Central memory CD8-positive, alpha-beta T cell (primary cell): ENCODE measurements around the gene C1orf52.

Experiments
- ATAC-seq: fragments of 150-1000 bp; cut with Tn5 transposase; replicated peaks from 2 replicates; pipeline ENCODE4 v1.10.0; 2022; ENCODE audit warnings: mild to moderate bottlenecking, moderate FRiP score, moderate number of reproducible peaks; ENCODE audit not compliant: poor library complexity, severe bottlenecking; ENCODE audit errors: extremely low read depth
- DNase-seq, 2 donors: peaks; one replicate each; pipeline ENCODE4 v3.0.0; 2021; ENCODE audit warnings: low spot score in 2 of 2
- H3K27ac Mint-ChIP-seq: one replicate; pipeline ENCODE4 v1.8.0; 2022; ENCODE audit warnings: low read depth, mild to moderate bottlenecking, moderate library complexity, mixed read lengths
- H3K27me3 Mint-ChIP-seq: one replicate; pipeline ENCODE4 v1.8.0; 2022; ENCODE audit warnings: mixed read lengths
- H3K36me3 Mint-ChIP-seq: one replicate; pipeline ENCODE4 v1.8.0; 2022; ENCODE audit warnings: mild to moderate bottlenecking, moderate library complexity, mixed read lengths; ENCODE audit not compliant: insufficient read depth
- H3K4me1 Mint-ChIP-seq: one replicate; pipeline ENCODE4 v1.8.0; 2022; ENCODE audit warnings: mixed read lengths
- H3K4me3 Mint-ChIP-seq: one replicate; pipeline ENCODE4 v1.8.0; 2022; ENCODE audit warnings: mild to moderate bottlenecking, moderate library complexity, mixed read lengths
- H3K9me3 Mint-ChIP-seq: one replicate; pipeline ENCODE4 v1.8.0; 2022; ENCODE audit warnings: mixed read lengths

C1orf52 gene

DNA sequence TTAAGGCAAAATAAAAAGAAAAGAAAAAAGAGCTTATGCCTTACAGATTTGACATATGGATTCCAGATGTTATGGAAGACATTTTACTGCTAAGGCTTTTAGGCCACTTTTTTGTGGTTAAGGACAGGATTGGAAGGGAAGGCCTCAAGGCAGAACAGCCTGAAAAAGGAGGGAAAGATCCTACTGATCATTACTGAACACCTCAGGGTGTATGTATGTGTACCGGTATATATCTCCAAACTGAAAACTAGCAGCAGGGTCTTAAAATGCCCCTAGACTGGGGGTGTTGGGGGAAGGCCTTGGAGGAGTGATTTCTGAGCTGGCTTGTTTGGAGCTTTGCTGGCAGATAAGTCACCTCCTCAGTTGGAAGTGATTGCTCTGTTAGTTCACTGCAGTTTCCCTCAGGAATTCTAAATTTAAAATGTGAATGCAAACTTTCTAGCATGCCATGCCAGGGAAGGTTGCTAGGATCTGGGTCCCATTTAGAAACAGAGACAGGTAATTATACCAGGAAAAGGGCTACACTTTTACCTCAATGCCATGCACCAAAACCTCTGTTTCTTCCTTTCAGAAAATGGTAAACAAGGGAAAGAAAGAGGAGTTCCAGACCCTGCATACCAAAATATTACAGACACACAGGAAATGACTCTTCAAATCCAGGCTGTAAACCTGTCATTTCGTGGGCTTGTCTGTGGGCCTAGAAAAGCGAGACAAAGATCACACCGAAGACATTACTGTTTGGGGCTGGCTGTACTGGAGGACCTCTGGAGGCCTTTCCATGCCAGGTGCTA, 15.0 kb downstream of the C1orf52 start:
- Mint-ChIP-seq H3K9me3 (no peaks in the 10 kb centered on the region), H3K36me3 (no peaks in the 10 kb centered on the region), H3K4me1 (no peaks in the 10 kb centered on the region), H3K4me3 (no peak overlapping the region), H3K27me3 (no peaks in the 10 kb centered on the region), H3K27ac (no peak overlapping the region)
- DNase-seq = no peak
- no peak for ATAC-seq

GRCh38 chr1:85243372-85243771, 16.1 kb downstream of the C1orf52 start:
- H3K36me3 Mint-ChIP-seq = no peaks in the 10 kb centered on the region
- H3K27ac Mint-ChIP-seq = no peak overlapping the region
- H3K4me3 Mint-ChIP-seq = no peak overlapping the region
- DNase-seq (no peak), ATAC-seq (no peak)
- no peaks in the 10 kb centered on the region for H3K27me3 Mint-ChIP-seq
- H3K4me1 Mint-ChIP-seq = no peaks in the 10 kb centered on the region
- no peaks in the 10 kb centered on the region for H3K9me3 Mint-ChIP-seq

DNA sequence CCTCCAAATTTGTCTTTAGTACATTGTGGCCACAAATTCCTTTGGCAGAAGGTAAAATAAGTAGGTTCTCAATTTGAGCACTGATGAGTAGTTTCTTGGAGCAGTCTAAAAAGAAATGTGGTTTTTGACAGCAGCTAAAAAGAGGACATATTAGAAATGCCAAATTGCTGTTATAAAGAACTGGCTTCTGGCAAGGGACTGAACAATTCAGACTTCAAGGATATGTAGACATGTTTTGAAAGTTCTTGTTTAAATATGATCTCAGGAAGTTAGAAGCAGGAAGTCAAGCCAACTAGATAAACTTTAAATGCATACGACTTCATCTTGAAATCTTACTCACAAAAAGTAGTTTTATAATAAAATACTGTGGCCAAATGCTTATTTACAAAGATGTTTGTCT, 18.8 kb downstream of the C1orf52 start:
- Mint-ChIP-seq H3K4me1 (no peaks in the 10 kb centered on the region), H3K36me3 (no peaks in the 10 kb centered on the region), H3K4me3 (no peak overlapping the region), H3K27me3 (peaks cover 9% of the 10 kb centered on the region), H3K9me3 (no peaks in the 10 kb centered on the region), H3K27ac (no peak overlapping the region)
- no peak for ATAC-seq
- DNase-seq = no peak

GRCh38 chr1:85240174-85240601, 19.3 kb downstream of the C1orf52 start:
- no peaks in the 10 kb centered on the region for H3K36me3 Mint-ChIP-seq
- no peak overlapping the region for H3K4me3 Mint-ChIP-seq
- H3K27me3 Mint-ChIP-seq = peaks cover 9% of the 10 kb centered on the region
- no peaks in the 10 kb centered on the region for H3K4me1 Mint-ChIP-seq
- ATAC-seq (peak; percentile 64), DNase-seq (no peak)
- H3K27ac Mint-ChIP-seq = no peak overlapping the region
- no peaks in the 10 kb centered on the region for H3K9me3 Mint-ChIP-seq

DNA sequence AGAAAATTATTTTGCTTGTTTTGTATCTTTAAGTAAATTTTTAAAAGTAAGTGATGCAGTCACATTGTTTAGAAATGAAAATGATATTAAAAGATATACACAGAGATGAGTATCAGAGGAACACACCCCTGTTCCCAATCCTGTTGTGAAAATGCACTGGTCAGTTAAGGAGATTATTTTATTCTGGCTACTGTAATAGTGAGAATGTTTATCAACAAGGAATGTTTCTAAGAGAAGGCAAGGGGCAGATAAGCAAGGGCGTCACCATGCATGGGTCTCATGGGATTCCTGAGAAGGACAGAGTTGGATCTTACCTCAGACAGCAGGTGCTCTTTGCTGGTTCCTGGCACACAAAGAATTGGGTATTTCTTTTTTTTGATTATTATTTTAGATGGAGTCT, 21.8 kb downstream of the C1orf52 start:
- no peak for DNase-seq
- no peak overlapping the region for H3K27ac Mint-ChIP-seq
- no peaks in the 10 kb centered on the region for H3K9me3 Mint-ChIP-seq
- H3K4me3 Mint-ChIP-seq = no peak overlapping the region
- no peak for ATAC-seq
- peaks cover 9% of the 10 kb centered on the region for H3K27me3 Mint-ChIP-seq
- H3K36me3 Mint-ChIP-seq = no peaks in the 10 kb centered on the region
- no peaks in the 10 kb centered on the region for H3K4me1 Mint-ChIP-seq

DNA sequence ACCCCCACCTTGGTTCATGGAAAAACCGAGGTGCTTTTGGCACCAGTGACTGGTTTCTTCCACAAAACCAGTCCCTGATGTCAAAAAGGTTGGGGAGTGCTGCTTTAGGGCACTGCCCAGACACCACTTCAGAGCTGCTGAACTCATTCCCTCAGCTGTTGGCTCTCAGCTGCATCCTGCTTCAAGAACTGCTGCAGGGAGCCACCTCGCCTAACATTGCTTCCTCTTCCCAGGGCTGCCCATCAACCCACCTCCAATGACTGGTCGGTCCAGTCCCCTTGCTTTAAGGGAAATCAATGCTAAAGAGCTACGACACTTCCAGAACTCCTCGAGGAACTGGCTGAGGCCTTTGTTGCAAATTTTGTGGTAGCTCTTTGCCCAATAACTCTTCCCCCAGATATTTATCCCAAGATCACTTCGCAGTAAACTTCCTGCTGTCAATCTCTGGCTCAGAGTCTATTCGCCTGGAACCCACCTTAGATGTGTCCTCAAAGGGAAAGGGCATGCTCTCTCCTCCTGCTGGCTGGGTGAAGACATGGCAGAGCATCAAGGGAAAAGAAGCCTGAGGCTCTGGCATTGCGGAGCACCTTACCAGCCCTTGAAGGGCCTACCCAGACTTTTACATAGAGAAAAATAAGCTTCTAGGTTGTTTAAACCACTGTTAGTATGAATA, 29.0 kb downstream of the C1orf52 start:
- Mint-ChIP-seq H3K4me1 (no peaks in the 10 kb centered on the region), H3K4me3 (no peak overlapping the region), H3K9me3 (no peaks in the 10 kb centered on the region), H3K27me3 (peaks cover 8% of the 10 kb centered on the region), H3K36me3 (no peaks in the 10 kb centered on the region), H3K27ac (no peak overlapping the region)
- DNase-seq = no peak
- ATAC-seq = no peak

GRCh38 chr1:85229574-85230097, 29.8 kb downstream of the C1orf52 start:
- H3K4me1 Mint-ChIP-seq = no peaks in the 10 kb centered on the region
- H3K27me3 Mint-ChIP-seq = peaks cover 8% of the 10 kb centered on the region
- no peak overlapping the region for H3K27ac Mint-ChIP-seq
- no peak overlapping the region for H3K4me3 Mint-ChIP-seq
- H3K9me3 Mint-ChIP-seq = no peaks in the 10 kb centered on the region
- ATAC-seq (no peak), DNase-seq (no peak)
- no peaks in the 10 kb centered on the region for H3K36me3 Mint-ChIP-seq

GRCh38 chr1:85228972-85229371, 30.5 kb downstream of the C1orf52 start:
- no peaks in the 10 kb centered on the region for H3K4me1 Mint-ChIP-seq
- DNase-seq (no peak), ATAC-seq (no peak)
- no peak overlapping the region for H3K4me3 Mint-ChIP-seq
- H3K36me3 Mint-ChIP-seq = no peaks in the 10 kb centered on the region
- peaks cover 8% of the 10 kb centered on the region for H3K27me3 Mint-ChIP-seq
- no peak overlapping the region for H3K27ac Mint-ChIP-seq
- no peaks in the 10 kb centered on the region for H3K9me3 Mint-ChIP-seq

DNA sequence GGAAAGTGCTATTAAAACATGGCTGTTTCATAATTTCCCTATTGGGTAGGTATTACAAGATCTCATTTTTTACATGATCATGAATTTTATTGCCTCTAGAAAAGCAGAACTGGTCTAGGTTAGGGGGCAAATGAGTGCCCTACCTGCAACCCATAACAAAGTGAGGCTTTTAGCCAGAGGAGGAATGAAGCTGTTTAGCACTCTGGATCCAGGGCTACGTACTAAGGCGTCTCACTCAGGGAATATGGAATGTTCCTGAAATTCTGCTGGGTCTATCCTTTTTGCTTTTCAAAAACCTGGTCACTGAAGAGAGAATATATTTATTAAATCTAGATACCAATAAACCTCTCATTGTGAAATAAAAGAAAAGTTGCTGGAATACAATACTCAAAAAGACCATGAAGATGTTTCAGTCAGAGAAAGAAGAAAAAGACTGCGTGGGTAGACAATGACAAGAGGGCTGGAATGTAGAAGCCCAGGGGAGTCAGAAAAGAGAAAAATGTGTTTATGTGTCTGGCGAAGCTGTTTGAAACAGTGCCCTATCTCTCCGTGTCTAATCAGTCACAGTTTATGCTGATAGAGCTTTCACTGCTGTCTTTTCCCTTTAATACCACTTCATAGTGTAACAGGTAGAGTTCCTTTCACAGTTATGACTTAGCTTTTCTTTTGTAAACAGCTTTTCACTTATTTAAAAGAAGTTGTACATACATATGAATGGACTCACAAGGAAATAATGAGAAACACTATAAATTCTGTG, 33.7 kb downstream of the C1orf52 start:
- ATAC-seq = no peak
- H3K27me3 Mint-ChIP-seq = peaks cover 9% of the 10 kb centered on the region
- no peaks in the 10 kb centered on the region for H3K36me3 Mint-ChIP-seq
- H3K4me3 Mint-ChIP-seq = no peak overlapping the region
- no peak for DNase-seq
- no peaks in the 10 kb centered on the region for H3K9me3 Mint-ChIP-seq
- H3K27ac Mint-ChIP-seq = no peak overlapping the region
- no peaks in the 10 kb centered on the region for H3K4me1 Mint-ChIP-seq

DNA sequence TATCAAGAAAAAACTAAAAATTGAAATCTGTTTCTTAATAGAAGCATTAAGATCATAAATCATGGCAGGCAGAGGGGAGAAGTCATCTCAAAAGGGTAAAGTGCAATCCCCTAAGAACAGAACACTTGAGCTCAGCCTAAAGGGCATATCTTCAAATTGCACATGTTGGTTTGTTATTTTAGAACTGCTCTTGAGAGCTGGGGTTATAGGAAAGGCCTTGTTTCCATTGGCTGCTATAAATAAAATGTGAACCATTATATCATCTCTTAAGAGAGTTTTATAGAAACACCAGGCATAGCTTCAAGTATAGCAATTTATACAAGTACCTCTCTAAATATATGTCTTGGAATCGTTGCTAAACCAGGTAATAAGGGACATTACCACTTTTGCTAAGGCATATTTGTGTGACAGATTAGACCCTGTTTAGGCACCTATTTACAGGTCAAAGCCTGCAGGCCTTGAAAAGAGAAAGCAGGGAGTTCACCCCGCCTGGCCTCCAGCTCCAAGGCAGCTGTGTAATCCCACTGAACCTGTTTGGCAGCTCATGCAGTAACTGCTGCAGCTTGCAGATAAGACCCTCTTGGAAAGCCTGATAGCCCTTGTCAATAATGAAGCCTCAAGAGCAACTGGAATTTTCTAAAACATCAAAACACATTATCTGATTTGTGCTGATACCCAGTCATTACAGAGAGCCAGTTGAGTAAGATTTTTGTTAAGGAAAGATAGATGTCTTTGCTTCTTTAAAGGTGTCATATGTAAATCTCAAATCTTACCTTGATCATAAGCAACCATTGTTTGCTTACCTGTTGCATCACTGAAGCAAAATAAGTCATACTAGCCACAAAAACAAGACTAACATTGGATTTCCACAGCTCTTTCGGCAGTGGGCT, 34.5 kb downstream of the C1orf52 start:
- Mint-ChIP-seq H3K27me3 (peaks cover 10% of the 10 kb centered on the region), H3K4me1 (no peaks in the 10 kb centered on the region), H3K36me3 (no peaks in the 10 kb centered on the region), H3K27ac (no peak overlapping the region), H3K9me3 (no peaks in the 10 kb centered on the region), H3K4me3 (no peak overlapping the region)
- DNase-seq = no peak
- no peak for ATAC-seq

GRCh38 chr1:85224295-85224694, 35.2 kb downstream of the C1orf52 start:
- ATAC-seq = no peak
- H3K27me3 Mint-ChIP-seq = peaks cover 17% of the 10 kb centered on the region
- no peak for DNase-seq
- H3K4me1 Mint-ChIP-seq = no peaks in the 10 kb centered on the region
- H3K27ac Mint-ChIP-seq = no peak overlapping the region
- no peaks in the 10 kb centered on the region for H3K9me3 Mint-ChIP-seq
- H3K36me3 Mint-ChIP-seq = no peaks in the 10 kb centered on the region
- no peak overlapping the region for H3K4me3 Mint-ChIP-seq

DNA sequence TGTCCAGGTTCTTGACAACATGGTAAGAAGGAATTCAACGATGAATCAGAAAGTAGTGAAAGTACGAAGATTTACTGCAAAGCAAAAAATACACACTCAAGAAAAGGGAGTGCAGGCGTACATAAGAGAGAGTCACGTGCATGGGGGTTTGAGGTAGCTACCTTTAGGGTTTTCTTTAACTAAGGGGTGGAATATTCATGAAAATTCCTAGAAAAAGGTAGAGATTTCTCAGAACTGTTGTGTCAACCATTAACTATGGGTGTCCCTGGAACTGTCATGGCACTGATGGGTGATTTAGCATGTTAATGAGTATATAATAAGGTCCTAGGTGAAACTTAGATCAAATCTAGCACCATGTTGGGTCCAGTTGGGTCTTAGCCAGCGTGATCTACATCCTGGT, 36.1 kb downstream of the C1orf52 start:
- ATAC-seq (no peak), DNase-seq (no peak)

More for the DNA sequence above, 36.1 kb downstream of the C1orf52 start:
- Mint-ChIP-seq H3K9me3 (no peaks in the 10 kb centered on the region), H3K27ac (no peak overlapping the region), H3K4me1 (no peaks in the 10 kb centered on the region), H3K36me3 (no peaks in the 10 kb centered on the region), H3K4me3 (no peak overlapping the region), H3K27me3 (peaks cover 27% of the 10 kb centered on the region)
